PC-9 (cell line): ENCODE results near the gene RDH8. TPM values are rescaled to one million over a fixed set of nuclear protein-coding genes. Genes with fewer than 3 reads are reported as not detected.

Source experiments
- Bru-seq: library from RNA; stranded (reverse); fragments of 400-500 nt; gene quantifications from one replicate; lab custom pipeline; 2021; lab: Mats Ljungman, UMichigan
- BruChase-seq, 2 experiments: library from RNA; stranded (reverse); fragments of 400-500 nt; gene quantifications; one replicate each; lab custom pipeline; 2021; lab: Mats Ljungman, UMichigan
- BruUV-seq: library from RNA; stranded (reverse); fragments of 400-500 nt; replicated peaks from 2 replicates; lab custom pipeline; 2021; lab: Mats Ljungman, UMichigan
- CTCF ChIA-PET: fragments of 300-600 bp; sonication (Branson Sonifier 250); formaldehyde crosslinking; loops from one replicate; lab custom pipeline; 2022; ENCODE audit warnings: antibody characterized with exemption; lab: Charles Lee
- POLR2A ChIA-PET: fragments of 300-600 bp; sonication (Branson Sonifier 250); formaldehyde crosslinking; loops from one replicate; lab custom pipeline; 2022; ENCODE audit warnings: antibody characterized with exemption; ENCODE audit not compliant: unreplicated experiment; lab: Charles Lee
- DNase-seq, 2 experiments: peaks; one replicate each; pipeline versions ENCODE4 v3.0.0 to v3.0.0-alpha.2; 2015 to 2022; ENCODE audit warnings: mixed read lengths in 1 of 2
- H2AFZ ChIP-seq: fragments of 200-600 bp; sonication (generic); 2 replicates; pipeline ENCODE4 v1.8.1; 2017; ENCODE audit warnings: antibody characterized with exemption
- H3F3A ChIP-seq: fragments of 200-600 bp; sonication (generic); 2 replicates; pipeline ENCODE4 v1.8.1; 2017; ENCODE audit warnings: antibody characterized with exemption, mild to moderate bottlenecking, low read depth; ENCODE audit not compliant: insufficient read depth
- H3K27ac ChIP-seq: fragments of 200-600 bp; sonication (generic); 2 replicates; pipeline ENCODE4 v1.6.1; 2016; ENCODE audit warnings: mixed run types
- H3K27me3 ChIP-seq: fragments of 200-600 bp; sonication (generic); 2 replicates; pipeline ENCODE4 v1.6.1; 2016; ENCODE audit warnings: low read depth, mixed run types; ENCODE audit not compliant: insufficient read depth
- H3K36me3 ChIP-seq: fragments of 200-600 bp; sonication (generic); 2 replicates; pipeline ENCODE4 v1.6.1; 2016; ENCODE audit warnings: low read depth, mixed run types
- H3K4me1 ChIP-seq: fragments of 200-600 bp; sonication (generic); replicated peaks from 2 replicates; pipeline ENCODE4 v1.6.1; 2016; ENCODE audit warnings: mixed run types; ENCODE audit not compliant: insufficient read depth
- H3K4me2 ChIP-seq: fragments of 200-600 bp; sonication (generic); 2 replicates; pipeline ENCODE4 v1.6.1; 2017; ENCODE audit warnings: mixed run types
- H3K4me3 ChIP-seq: fragments of 200-600 bp; sonication (generic); 2 replicates; pipeline ENCODE4 v1.6.1; 2016; ENCODE audit warnings: mixed run types
- H3K79me2 ChIP-seq: fragments of 200-600 bp; sonication (generic); 2 replicates; pipeline ENCODE4 v1.6.1; 2017; ENCODE audit warnings: low read depth, mixed run types
- H3K9me2 ChIP-seq: fragments of 200-600 bp; sonication (generic); 2 replicates; pipeline ENCODE4 v1.8.1; 2017; ENCODE audit warnings: mild to moderate bottlenecking; ENCODE audit not compliant: insufficient read depth
- H3K9me3 ChIP-seq: fragments of 200-600 bp; sonication (generic); 2 replicates; pipeline ENCODE4 v1.8.1; 2016; ENCODE audit warnings: low read depth; ENCODE audit not compliant: insufficient read depth
- H4K20me1 ChIP-seq: fragments of 200-600 bp; sonication (generic); 2 replicates; pipeline ENCODE4 v1.8.1; 2017; ENCODE audit not compliant: insufficient read depth
- EZH2 ChIP-seq: fragments of 200-600 bp; sonication (generic); IDR thresholded peaks from 2 replicates; pipeline ENCODE4 v1.8.0; 2017; ENCODE audit warnings: antibody characterized with exemption, low read depth
- intact Hi-C: fragments of 100-400 bp; cut with micrococcal nuclease; formaldehyde crosslinking; loops from one replicate; pipeline ENCODE4 v1.10.0; 2022; ENCODE audit not compliant: unreplicated experiment
- long read RNA-seq: library from polyadenylated mRNA; stranded (forward); transcript quantifications from one replicate; pipeline ENCODE4 v2.0.0, GENCODE V29; 2022
- total RNA-seq: library from RNA; stranded (reverse); gene quantifications from 2 replicates; pipeline ENCODE4 v1.2.3, GENCODE V29; 2021
- TF ChIP-seq, protein P1 (sequence below): fragments of 200-600 bp; sonication (generic); conservative IDR thresholded peaks from 2 replicates; pipeline ENCODE4 v1.6.1; 2017; ENCODE audit warnings: mixed run types, antibody characterized with exemption, mild to moderate bottlenecking, moderate library complexity

Gene RDH8, protein sequence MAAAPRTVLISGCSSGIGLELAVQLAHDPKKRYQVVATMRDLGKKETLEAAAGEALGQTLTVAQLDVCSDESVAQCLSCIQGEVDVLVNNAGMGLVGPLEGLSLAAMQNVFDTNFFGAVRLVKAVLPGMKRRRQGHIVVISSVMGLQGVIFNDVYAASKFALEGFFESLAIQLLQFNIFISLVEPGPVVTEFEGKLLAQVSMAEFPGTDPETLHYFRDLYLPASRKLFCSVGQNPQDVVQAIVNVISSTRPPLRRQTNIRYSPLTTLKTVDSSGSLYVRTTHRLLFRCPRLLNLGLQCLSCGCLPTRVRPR
- total RNA-seq (not detected in 2 replicates), Bru-seq, nascent RNA (not detected), BruChase-seq, experiment 1, labeled RNA remaining after a 2-hour chase (not detected), BruChase-seq, experiment 2, labeled RNA remaining after a 6-hour chase (not detected)
- long read RNA-seq, result 0 reads

GRCh38 chr19:10013316-10013715 lies at the start of gene RDH8:
TSS of gene RDH8 (plus strand) at chr19:10013483. CDS start at chr19:10013498, 15 bp downstream.
- no peak within 1 kb of the TSS for H2AFZ ChIP-seq
- TF ChIP-seq, protein P1, sequence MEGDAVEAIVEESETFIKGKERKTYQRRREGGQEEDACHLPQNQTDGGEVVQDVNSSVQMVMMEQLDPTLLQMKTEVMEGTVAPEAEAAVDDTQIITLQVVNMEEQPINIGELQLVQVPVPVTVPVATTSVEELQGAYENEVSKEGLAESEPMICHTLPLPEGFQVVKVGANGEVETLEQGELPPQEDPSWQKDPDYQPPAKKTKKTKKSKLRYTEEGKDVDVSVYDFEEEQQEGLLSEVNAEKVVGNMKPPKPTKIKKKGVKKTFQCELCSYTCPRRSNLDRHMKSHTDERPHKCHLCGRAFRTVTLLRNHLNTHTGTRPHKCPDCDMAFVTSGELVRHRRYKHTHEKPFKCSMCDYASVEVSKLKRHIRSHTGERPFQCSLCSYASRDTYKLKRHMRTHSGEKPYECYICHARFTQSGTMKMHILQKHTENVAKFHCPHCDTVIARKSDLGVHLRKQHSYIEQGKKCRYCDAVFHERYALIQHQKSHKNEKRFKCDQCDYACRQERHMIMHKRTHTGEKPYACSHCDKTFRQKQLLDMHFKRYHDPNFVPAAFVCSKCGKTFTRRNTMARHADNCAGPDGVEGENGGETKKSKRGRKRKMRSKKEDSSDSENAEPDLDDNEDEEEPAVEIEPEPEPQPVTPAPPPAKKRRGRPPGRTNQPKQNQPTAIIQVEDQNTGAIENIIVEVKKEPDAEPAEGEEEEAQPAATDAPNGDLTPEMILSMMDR, result no peak
- TF ChIP-seq EZH2, result no peak
- no peaks in the 10 kb centered on the region for H3F3A ChIP-seq
- peaks cover 76% of the 10 kb centered on the region for H3K27me3 ChIP-seq
- ChIA-PET CTCF (no interaction called here), POLR2A (no interaction called here)
- no peak for DNase-seq
- BruUV-seq, result no TSS peak
- H3K4me2 ChIP-seq, result no peak within 1 kb of the TSS
- no peaks in the 10 kb centered on the region for H3K9me2 ChIP-seq
- H3K36me3 ChIP-seq, result no peaks in the 10 kb centered on the region
- intact Hi-C loops, result no loop called here
- H3K79me2 ChIP-seq, result no peaks in the 10 kb centered on the region
- no peaks in the 10 kb centered on the region for H3K4me1 ChIP-seq
- no peak within 1 kb of the TSS for H3K27ac ChIP-seq
- no peaks in the 10 kb centered on the region for H3K9me3 ChIP-seq
- no peak within 1 kb of the TSS for H3K4me3 ChIP-seq
- H4K20me1 ChIP-seq, result no peaks in the 10 kb centered on the region

DNA sequence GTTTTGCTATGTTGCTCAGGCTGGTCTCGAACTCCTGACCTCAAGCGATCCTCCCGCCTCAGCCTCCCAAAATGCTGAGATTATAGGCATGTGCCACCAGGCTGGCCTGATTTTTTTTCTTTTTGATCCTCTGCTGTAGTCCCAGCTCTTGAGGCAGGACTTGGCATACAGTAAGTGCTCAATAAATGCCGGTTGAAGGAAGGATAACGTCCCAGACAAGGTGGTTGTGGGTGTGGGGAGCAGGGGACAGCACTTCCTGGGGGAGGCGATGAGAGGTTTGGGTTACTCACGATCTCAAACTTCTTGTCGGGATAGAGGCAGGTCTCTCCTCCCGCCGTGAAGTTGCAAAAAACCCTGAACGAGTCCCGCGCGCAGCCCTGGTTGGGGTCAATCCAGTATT lies 47.3 kb upstream of the RDH8 start:
- no peaks in the 10 kb centered on the region for H4K20me1 ChIP-seq
- no peak overlapping the region for H2AFZ ChIP-seq
- H3K9me2 ChIP-seq, result no peaks in the 10 kb centered on the region
- H3K9me3 ChIP-seq, result no peaks in the 10 kb centered on the region
- ChIA-PET CTCF (no interaction called here), POLR2A (no interaction called here)
- no peaks in the 10 kb centered on the region for H3K79me2 ChIP-seq
- H3K4me1 ChIP-seq, result no peaks in the 10 kb centered on the region
- no peak overlapping the region for H3K27ac ChIP-seq
- H3K4me2 ChIP-seq, result no peak overlapping the region
- intact Hi-C loops, result no loop called here
- TF ChIP-seq, protein P1, result no peak
- no peak for TF ChIP-seq EZH2
- H3K27me3 ChIP-seq, result peaks cover 49% of the 10 kb centered on the region
- DNase-seq, result no peak
- H3K4me3 ChIP-seq, result no peak overlapping the region
- H3F3A ChIP-seq, result no peaks in the 10 kb centered on the region
- H3K36me3 ChIP-seq, result no peaks in the 10 kb centered on the region
- BruUV-seq, result no TSS peak

DNA sequence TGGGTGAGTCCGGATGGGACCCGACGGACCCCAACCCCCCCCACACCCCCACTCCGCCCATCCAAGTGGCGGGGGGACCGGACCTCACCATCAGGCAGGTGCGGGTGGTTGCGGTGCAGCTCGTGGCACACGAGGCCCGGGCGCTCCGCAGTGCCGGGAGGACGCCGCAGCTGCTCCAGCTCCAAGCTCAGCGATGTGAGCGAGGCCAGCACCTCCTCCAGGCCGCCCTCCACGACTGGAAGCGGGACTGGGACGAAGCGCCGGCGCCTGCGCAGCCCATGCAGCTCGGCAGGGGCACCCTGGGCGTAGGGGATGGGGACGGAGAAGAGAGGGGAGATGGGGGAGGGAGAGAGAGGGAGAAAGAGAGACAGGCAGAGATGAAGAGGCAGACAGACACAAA lies 46.8 kb upstream of the RDH8 start:
- H4K20me1 ChIP-seq, result no peaks in the 10 kb centered on the region
- ChIA-PET POLR2A (no interaction called here), CTCF (no interaction called here)
- no peak overlapping the region for H3K27ac ChIP-seq
- H3K79me2 ChIP-seq, result no peaks in the 10 kb centered on the region
- H3K9me3 ChIP-seq, result no peaks in the 10 kb centered on the region
- BruUV-seq, result no TSS peak
- no peak overlapping the region for H2AFZ ChIP-seq
- H3K4me2 ChIP-seq, result no peak overlapping the region
- no peaks in the 10 kb centered on the region for H3K36me3 ChIP-seq
- no peak for TF ChIP-seq EZH2
- TF ChIP-seq, protein P1, result no peak
- H3K4me3 ChIP-seq, result no peak overlapping the region
- DNase-seq, result no peak
- intact Hi-C loops, result no loop called here
- H3K27me3 ChIP-seq, result peaks cover 47% of the 10 kb centered on the region
- H3F3A ChIP-seq, result no peaks in the 10 kb centered on the region
- H3K9me2 ChIP-seq, result no peaks in the 10 kb centered on the region
- H3K4me1 ChIP-seq, result no peaks in the 10 kb centered on the region
